ENCODE measurements around the gene CDC20B.

The CDC20B gene

DNA sequence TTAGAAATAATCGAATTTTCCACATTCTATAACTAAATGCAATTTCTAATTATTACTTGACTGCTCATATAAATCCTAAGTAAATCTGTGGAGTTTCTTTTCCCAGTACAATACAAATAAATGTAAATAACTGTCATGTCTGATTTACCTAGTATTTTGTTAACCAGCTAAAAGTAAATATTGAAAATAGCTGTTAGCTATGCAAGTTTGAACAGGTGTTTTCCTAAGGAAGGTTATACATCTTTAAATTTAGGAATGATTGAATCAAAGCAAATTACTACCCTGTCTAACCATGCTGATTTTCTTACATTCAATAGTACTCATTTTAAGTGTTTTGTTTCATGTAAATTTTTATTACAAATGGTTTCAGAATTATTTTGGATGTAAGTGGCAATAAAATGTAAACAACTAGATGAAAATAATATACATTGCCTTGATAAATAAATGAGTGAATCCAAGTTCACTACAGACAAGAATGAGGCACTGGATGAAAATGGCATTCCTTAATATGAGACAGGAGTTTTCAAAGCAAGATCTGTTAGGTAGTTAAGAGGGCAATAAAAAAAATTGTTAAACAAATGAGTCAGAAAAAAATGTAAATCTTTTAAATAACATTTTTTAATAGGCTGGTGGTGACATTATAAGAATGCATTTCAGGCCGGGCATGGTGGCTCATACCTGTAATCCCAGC, 38.4 kb upstream of the CDC20B start:
- no peaks in the 10 kb centered on the region for H3K4me1 ChIP-seq (ENCODE audit: control insufficient read depth, low read depth, low read length)
- no peak overlapping the region for H4K8ac ChIP-seq (ENCODE audit: low read depth, low read length)
- no peak overlapping the region for H3K56ac ChIP-seq (ENCODE audit: low read length)
- H2BK5ac ChIP-seq (ENCODE audit: low read length), result no peak overlapping the region
- H4K5ac ChIP-seq (ENCODE audit: low read length), result no peak overlapping the region
- H3K18ac ChIP-seq (ENCODE audit: low read length), result no peak overlapping the region
- H3K27me3 ChIP-seq (ENCODE audit: insufficient read depth, low read length, poor library complexity), result no peaks in the 10 kb centered on the region
- no peak overlapping the region for H3K9ac ChIP-seq (ENCODE audit: low read length)
- no peak overlapping the region for H3K23ac ChIP-seq (ENCODE audit: low read length)
- no peaks in the 10 kb centered on the region for H3K79me1 ChIP-seq (ENCODE audit: low read length)
- WGBS (ENCODE audit: extremely low coverage, insufficient coverage, low lambda C conversion rate), result no CpG with 5 or more reads among the region's 2 CpGs
- H3K4me3 ChIP-seq (ENCODE audit: low read length), result no peak overlapping the region
- no peak overlapping the region for H3K4ac ChIP-seq (ENCODE audit: low read depth, low read length)
- no peak overlapping the region for H2BK15ac ChIP-seq (replicated peaks; ENCODE audit: low read depth)
- H3K36me3 ChIP-seq (ENCODE audit: control insufficient read depth, insufficient read depth, low read length), result no peaks in the 10 kb centered on the region
- H2AK5ac ChIP-seq (ENCODE audit: low read length), result no peak overlapping the region
- H3K79me2 ChIP-seq (ENCODE audit: control insufficient read depth, insufficient read depth, low read length), result no peaks in the 10 kb centered on the region
- H3K27ac ChIP-seq (ENCODE audit: low read depth, low read length), result no peak overlapping the region
- H3K4me2 ChIP-seq (ENCODE audit: low read length), result no peak overlapping the region
- H2BK120ac ChIP-seq (ENCODE audit: low read depth, low read length), result no peak overlapping the region
- no peak for DNase-seq

DNA sequence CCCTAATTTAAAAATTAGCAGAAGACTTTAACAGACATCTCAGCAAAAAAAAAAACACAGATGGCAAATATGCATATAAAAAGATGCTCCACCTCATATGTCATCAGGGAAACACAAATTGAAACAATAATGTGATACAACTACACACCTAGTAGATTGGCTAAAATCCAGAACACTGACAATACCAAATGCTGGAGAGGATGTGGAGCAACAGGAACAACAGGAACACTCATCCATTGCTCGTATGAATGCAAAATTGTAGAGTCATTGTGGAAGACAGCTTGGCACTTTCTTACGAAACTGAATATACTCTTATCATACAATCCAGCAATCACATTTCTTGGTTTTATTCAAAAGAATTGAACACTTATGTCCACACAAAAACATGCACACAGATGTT, 32.0 kb upstream of the CDC20B start:
- Histone ChIP-seq H3K27me3 (ENCODE audit: insufficient read depth, low read length, poor library complexity) (no peaks in the 10 kb centered on the region), H4K5ac (ENCODE audit: low read length) (no peak overlapping the region), H2BK120ac (ENCODE audit: low read depth, low read length) (no peak overlapping the region), H3K27ac (ENCODE audit: low read depth, low read length) (no peak overlapping the region), H3K4me3 (ENCODE audit: low read length) (no peak overlapping the region), H3K23ac (ENCODE audit: low read length) (no peak overlapping the region), H4K8ac (ENCODE audit: low read depth, low read length) (no peak overlapping the region), H3K79me1 (ENCODE audit: low read length) (no peaks in the 10 kb centered on the region), H2BK15ac (replicated peaks; ENCODE audit: low read depth) (no peak overlapping the region), H3K79me2 (ENCODE audit: control insufficient read depth, insufficient read depth, low read length) (no peaks in the 10 kb centered on the region), H3K4me2 (ENCODE audit: low read length) (no peak overlapping the region), H3K36me3 (ENCODE audit: control insufficient read depth, insufficient read depth, low read length) (no peaks in the 10 kb centered on the region), H2BK5ac (ENCODE audit: low read length) (no peak overlapping the region), H3K9ac (ENCODE audit: low read length) (no peak overlapping the region), H3K4ac (ENCODE audit: low read depth, low read length) (no peak overlapping the region), H3K56ac (ENCODE audit: low read length) (no peak overlapping the region), H2AK5ac (ENCODE audit: low read length) (no peak overlapping the region), H3K4me1 (ENCODE audit: control insufficient read depth, low read depth, low read length) (no peaks in the 10 kb centered on the region), H3K18ac (ENCODE audit: low read length) (no peak overlapping the region)
- WGBS (ENCODE audit: extremely low coverage, insufficient coverage, low lambda C conversion rate), result no CpG with 5 or more reads among the region's 2 CpGs
- DNase-seq, result no peak

DNA sequence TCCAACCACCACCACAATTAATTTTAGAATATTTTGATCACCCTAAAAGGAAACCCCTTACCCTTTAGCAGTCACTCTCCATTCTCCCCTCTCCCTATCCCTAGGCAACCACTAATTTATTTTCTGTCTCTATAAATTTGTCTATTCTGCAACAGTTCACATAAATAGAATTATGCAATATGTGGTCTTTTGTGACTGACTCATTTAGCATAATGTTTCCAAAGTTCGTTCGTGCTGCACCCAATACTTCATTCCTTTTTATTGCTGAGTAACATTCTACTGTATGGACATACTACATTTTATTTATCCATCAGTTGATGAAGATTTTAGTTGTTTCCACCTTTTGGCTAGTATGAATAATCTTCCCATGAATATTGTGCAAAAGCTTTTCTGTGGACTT, 18.2 kb upstream of the CDC20B start:
- H3K79me1 ChIP-seq (ENCODE audit: low read length), result no peaks in the 10 kb centered on the region
- H3K23ac ChIP-seq (ENCODE audit: low read length), result no peak overlapping the region
- no peak overlapping the region for H2AK5ac ChIP-seq (ENCODE audit: low read length)
- H3K4ac ChIP-seq (ENCODE audit: low read depth, low read length), result no peak overlapping the region
- no peaks in the 10 kb centered on the region for H3K4me1 ChIP-seq (ENCODE audit: control insufficient read depth, low read depth, low read length)
- H2BK120ac ChIP-seq (ENCODE audit: low read depth, low read length), result no peak overlapping the region
- no peak overlapping the region for H2BK5ac ChIP-seq (ENCODE audit: low read length)
- no peaks in the 10 kb centered on the region for H3K79me2 ChIP-seq (ENCODE audit: control insufficient read depth, insufficient read depth, low read length)
- H3K27ac ChIP-seq (ENCODE audit: low read depth, low read length), result no peak overlapping the region
- H3K9ac ChIP-seq (ENCODE audit: low read length), result no peak overlapping the region
- no peak overlapping the region for H2BK15ac ChIP-seq (replicated peaks; ENCODE audit: low read depth)
- no peak overlapping the region for H4K5ac ChIP-seq (ENCODE audit: low read length)
- H3K27me3 ChIP-seq (ENCODE audit: insufficient read depth, low read length, poor library complexity), result no peaks in the 10 kb centered on the region
- WGBS (ENCODE audit: extremely low coverage, insufficient coverage, low lambda C conversion rate), result no CpG with 5 or more reads among the region's 2 CpGs
- H3K4me2 ChIP-seq (ENCODE audit: low read length), result no peak overlapping the region
- H3K18ac ChIP-seq (ENCODE audit: low read length), result no peak overlapping the region
- no peak overlapping the region for H3K56ac ChIP-seq (ENCODE audit: low read length)
- H4K8ac ChIP-seq (ENCODE audit: low read depth, low read length), result no peak overlapping the region
- no peak overlapping the region for H3K4me3 ChIP-seq (ENCODE audit: low read length)
- DNase-seq, result no peak
- no peaks in the 10 kb centered on the region for H3K36me3 ChIP-seq (ENCODE audit: control insufficient read depth, insufficient read depth, low read length)

DNA sequence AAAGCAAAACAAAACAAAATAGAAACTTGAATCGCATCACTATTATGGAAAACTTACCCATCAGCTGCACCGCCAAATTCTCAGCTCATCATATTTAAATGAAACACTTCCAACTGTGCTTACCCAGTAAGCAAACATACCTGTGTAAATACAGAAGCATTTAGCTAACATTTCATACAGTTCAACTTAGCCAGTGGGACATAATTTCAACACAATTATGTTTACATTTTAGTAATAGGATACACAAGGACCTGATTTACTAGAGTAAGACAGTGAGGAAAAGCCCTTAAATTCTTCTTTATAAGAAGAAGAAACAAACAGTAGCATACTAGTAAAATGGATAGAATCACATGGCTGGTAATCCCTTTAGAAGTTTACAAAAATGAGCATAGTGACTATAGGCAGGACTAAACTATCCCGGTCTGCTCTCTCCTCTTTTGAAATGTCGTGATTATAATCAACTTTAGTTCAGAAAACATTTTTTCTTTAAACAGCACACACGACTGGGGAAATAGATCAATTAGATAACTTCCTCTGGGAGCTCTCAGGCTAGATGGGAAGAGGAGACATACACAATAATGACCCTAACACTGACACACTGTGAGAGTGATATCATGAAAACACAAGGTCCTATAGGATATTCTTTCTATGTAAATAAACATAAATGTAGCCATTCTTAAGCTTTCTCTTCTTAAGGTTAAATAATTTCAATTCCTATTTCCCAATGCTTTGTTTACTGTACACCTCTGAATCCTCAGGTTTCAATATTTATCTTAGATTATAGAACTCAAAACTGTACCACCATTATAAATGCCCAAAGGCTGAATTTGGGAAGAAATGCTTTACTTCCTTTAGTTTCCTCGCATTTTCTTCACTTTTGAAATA, 15.9 kb upstream of the CDC20B start:
- WGBS (ENCODE audit: extremely low coverage, insufficient coverage, low lambda C conversion rate), result no CpG with 5 or more reads among the region's 6 CpGs
- H3K27me3 ChIP-seq (ENCODE audit: insufficient read depth, low read length, poor library complexity), result no peaks in the 10 kb centered on the region
- H3K56ac ChIP-seq (ENCODE audit: low read length), result no peak overlapping the region
- H3K4me1 ChIP-seq (ENCODE audit: control insufficient read depth, low read depth, low read length), result no peaks in the 10 kb centered on the region
- no peak overlapping the region for H2BK120ac ChIP-seq (ENCODE audit: low read depth, low read length)
- no peak overlapping the region for H3K9ac ChIP-seq (ENCODE audit: low read length)
- H3K4me2 ChIP-seq (ENCODE audit: low read length), result no peak overlapping the region
- no peak overlapping the region for H2AK5ac ChIP-seq (ENCODE audit: low read length)
- H3K4me3 ChIP-seq (ENCODE audit: low read length), result no peak overlapping the region
- H4K5ac ChIP-seq (ENCODE audit: low read length), result no peak overlapping the region
- no peak overlapping the region for H4K8ac ChIP-seq (ENCODE audit: low read depth, low read length)
- H2BK15ac ChIP-seq (replicated peaks; ENCODE audit: low read depth), result no peak overlapping the region
- H2BK5ac ChIP-seq (ENCODE audit: low read length), result no peak overlapping the region
- no peaks in the 10 kb centered on the region for H3K36me3 ChIP-seq (ENCODE audit: control insufficient read depth, insufficient read depth, low read length)
- H3K27ac ChIP-seq (ENCODE audit: low read depth, low read length), result no peak overlapping the region
- H3K4ac ChIP-seq (ENCODE audit: low read depth, low read length), result no peak overlapping the region
- DNase-seq, result no peak
- no peak overlapping the region for H3K23ac ChIP-seq (ENCODE audit: low read length)
- H3K18ac ChIP-seq (ENCODE audit: low read length), result no peak overlapping the region
- no peaks in the 10 kb centered on the region for H3K79me1 ChIP-seq (ENCODE audit: low read length)
- no peaks in the 10 kb centered on the region for H3K79me2 ChIP-seq (ENCODE audit: control insufficient read depth, insufficient read depth, low read length)

DNA sequence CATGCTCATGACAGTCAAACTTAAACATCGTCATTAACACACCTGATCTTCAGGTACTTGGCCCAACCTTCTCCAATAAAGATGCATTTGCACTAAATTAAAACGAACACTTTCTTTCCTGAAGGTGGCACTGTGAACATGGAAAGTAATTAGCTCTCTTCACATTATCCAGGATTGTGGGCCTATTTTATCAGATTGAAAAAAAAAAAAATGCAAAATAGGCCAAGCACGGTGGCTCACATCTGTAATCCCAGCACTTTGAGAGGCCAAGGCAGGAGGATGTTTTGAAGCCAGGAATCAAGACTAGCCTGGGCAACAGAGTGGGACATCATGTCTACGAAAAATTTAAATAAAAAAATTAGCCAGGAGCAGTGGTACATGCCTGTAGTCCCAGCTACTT, 14.4 kb upstream of the CDC20B start:
- Histone ChIP-seq H3K4me3 (ENCODE audit: low read length) (no peak overlapping the region), H4K8ac (ENCODE audit: low read depth, low read length) (no peak overlapping the region), H3K4me2 (ENCODE audit: low read length) (no peak overlapping the region), H3K27me3 (ENCODE audit: insufficient read depth, low read length, poor library complexity) (peaks cover 1% of the 10 kb centered on the region), H3K27ac (ENCODE audit: low read depth, low read length) (no peak overlapping the region), H3K4ac (ENCODE audit: low read depth, low read length) (no peak overlapping the region), H3K4me1 (ENCODE audit: control insufficient read depth, low read depth, low read length) (no peaks in the 10 kb centered on the region), H3K56ac (ENCODE audit: low read length) (no peak overlapping the region), H2BK15ac (replicated peaks; ENCODE audit: low read depth) (no peak overlapping the region), H3K18ac (ENCODE audit: low read length) (no peak overlapping the region), H3K23ac (ENCODE audit: low read length) (no peak overlapping the region), H3K36me3 (ENCODE audit: control insufficient read depth, insufficient read depth, low read length) (no peaks in the 10 kb centered on the region), H3K79me2 (ENCODE audit: control insufficient read depth, insufficient read depth, low read length) (no peaks in the 10 kb centered on the region), H2AK5ac (ENCODE audit: low read length) (no peak overlapping the region), H4K5ac (ENCODE audit: low read length) (no peak overlapping the region), H2BK120ac (ENCODE audit: low read depth, low read length) (no peak overlapping the region), H2BK5ac (ENCODE audit: low read length) (no peak overlapping the region), H3K9ac (ENCODE audit: low read length) (no peak overlapping the region), H3K79me1 (ENCODE audit: low read length) (no peaks in the 10 kb centered on the region)
- no CpG with 5 or more reads among the region's 4 CpGs for WGBS (ENCODE audit: extremely low coverage, insufficient coverage, low lambda C conversion rate)
- peak; percentile 45 for DNase-seq
